Activated CD8-positive, alpha-beta memory T cell treated with anti-CD3 and anti-CD28 coated beads for 4 hours (primary cell): ENCODE measurements around the gene FUT7.

ENCODE experiments used
- DNase-seq, 2 donors: peaks; one replicate each; pipeline ENCODE4 v3.0.0-alpha.2; 2020; ENCODE audit warnings: low read depth in 2 of 2

The FUT7 gene

GRCh38 chr9:136982232-136983051 lies 49.4 kb downstream of the FUT7 start, which contains the start of gene LCNL1:
TSS of gene LCNL1 (plus strand) at chr9:136982993. CDS start at chr9:136983587, 594 bp downstream.
- DNase-seq, result no peak

GRCh38 chr9:136981588-136982231 lies 50.2 kb downstream of the FUT7 start:
- DNase-seq, result no peak

- DNase-seq, result no peak
Observed at GRCh38 chr9:136980669-136981478, 51.0 kb downstream of the FUT7 start.
